GM23338 (cell line): Measurements from ENCODE around the gene ZNF581. TPM values are rescaled to one million over a fixed set of nuclear protein-coding genes. Genes with fewer than 3 reads are reported as not detected.

Source experiments
- ATAC-seq: fragments of 200-7000 bp; cut with Tn5 transposase; 3 replicates; pipeline ENCODE4 v1.9.1; 2020
- DNase-seq: peaks from one replicate; pipeline ENCODE4 v3.0.0-alpha.2; 2015; ENCODE audit warnings: low spot score
- H2AFZ ChIP-seq: fragments of 200-600 bp; sonication (generic); 2 replicates; pipeline ENCODE4 v1.8.0; 2016; ENCODE audit warnings: antibody characterized with exemption, mild to moderate bottlenecking, moderate library complexity
- H3F3A ChIP-seq: fragments of 200-600 bp; sonication (generic); replicated peaks from 2 replicates; pipeline ENCODE4 v1.8.0; 2017; ENCODE audit warnings: antibody characterized with exemption, mixed run types, low read depth
- H3K27ac ChIP-seq: fragments of 200-600 bp; sonication (generic); 2 replicates; pipeline ENCODE4 v1.6.1; 2016; ENCODE audit warnings: low read depth
- H3K27me3 ChIP-seq: fragments of 200-600 bp; sonication (generic); 2 replicates; pipeline ENCODE4 v1.8.0; 2016; ENCODE audit warnings: mild to moderate bottlenecking, mixed run types, moderate library complexity; ENCODE audit not compliant: insufficient read depth
- H3K36me3 ChIP-seq: fragments of 200-600 bp; sonication (generic); 2 replicates; pipeline ENCODE4 v1.8.0; 2016; ENCODE audit warnings: mild to moderate bottlenecking; ENCODE audit not compliant: insufficient read depth
- H3K4me1 ChIP-seq: fragments of 200-600 bp; sonication (generic); 2 replicates; pipeline ENCODE4 v1.8.0; 2016; ENCODE audit warnings: mild to moderate bottlenecking, moderate library complexity; ENCODE audit not compliant: insufficient read depth
- H3K4me2 ChIP-seq: fragments of 200-600 bp; sonication (generic); 2 replicates; pipeline ENCODE4 v1.7.1; 2017; ENCODE audit warnings: mixed run types
- H3K4me3 ChIP-seq: fragments of 200-600 bp; sonication (generic); 2 replicates; pipeline ENCODE4 v1.6.1; 2016; ENCODE audit warnings: mixed run types
- H3K79me2 ChIP-seq: fragments of 200-600 bp; sonication (generic); replicated peaks from 2 replicates; pipeline ENCODE4 v1.8.0; 2017; ENCODE audit warnings: mild to moderate bottlenecking; ENCODE audit not compliant: insufficient read depth
- H3K9me2 ChIP-seq: fragments of 200-600 bp; sonication (generic); 2 replicates; pipeline ENCODE4 v1.8.0; 2017; ENCODE audit not compliant: insufficient read depth
- H4K20me1 ChIP-seq: fragments of 200-600 bp; sonication (generic); replicated peaks from 2 replicates; pipeline ENCODE4 v1.8.0; 2017; ENCODE audit warnings: mild to moderate bottlenecking; ENCODE audit not compliant: insufficient read depth
- H3K27ac Mint-ChIP-seq: 2 replicates; pipeline ENCODE4 v1.8.0; 2020; ENCODE audit warnings: inconsistent platforms, mild to moderate bottlenecking, moderate library complexity, mixed read lengths
- H3K27me3 Mint-ChIP-seq: 3 replicates; pipeline ENCODE4 v1.8.0; 2022; ENCODE audit warnings: low read depth, mild to moderate bottlenecking, moderate library complexity, mixed read lengths, inconsistent platforms; ENCODE audit not compliant: insufficient read depth, poor library complexity
- H3K36me3 Mint-ChIP-seq: 3 replicates; pipeline ENCODE4 v1.8.0; 2021; ENCODE audit warnings: low read depth, mild to moderate bottlenecking, inconsistent platforms, moderate library complexity, mixed read lengths
- H3K4me1 Mint-ChIP-seq: 3 replicates; pipeline ENCODE4 v1.8.0; 2020; ENCODE audit warnings: mild to moderate bottlenecking, inconsistent platforms, mixed read lengths
- H3K4me3 Mint-ChIP-seq: 3 replicates; pipeline ENCODE4 v1.8.0; 2021; ENCODE audit warnings: moderate library complexity, mild to moderate bottlenecking, inconsistent platforms, mixed read lengths
- H3K9me3 Mint-ChIP-seq: 3 replicates; pipeline ENCODE4 v1.8.0; 2020; ENCODE audit warnings: moderate library complexity, mild to moderate bottlenecking, inconsistent platforms, mixed read lengths
- CREB1 ChIP-seq: fragments of 250-450 bp; sonication (Bioruptor Pico); IDR thresholded peaks from 2 replicates; pipeline ENCODE4 v1.5.0; 2020; ENCODE audit warnings: low read depth, mild to moderate bottlenecking, moderate library complexity
- ETS1 ChIP-seq: IDR thresholded peaks from 2 replicates; pipeline ENCODE4 v1.6.1; 2016; ENCODE audit warnings: antibody characterized with exemption
- EZH2phosphoT487 ChIP-seq: fragments of 200-600 bp; sonication (generic); IDR thresholded peaks from one replicate; pipeline ENCODE4 v1.8.1; 2018; ENCODE audit warnings: antibody characterized with exemption; ENCODE audit not compliant: unreplicated experiment
- JUNB ChIP-seq: IDR thresholded peaks from one replicate; pipeline ENCODE4 v1.6.1; 2016; ENCODE audit warnings: antibody characterized with exemption; ENCODE audit not compliant: unreplicated experiment
- NANOG ChIP-seq: IDR thresholded peaks from 2 replicates; pipeline ENCODE4 v1.6.1; 2016; ENCODE audit warnings: antibody characterized with exemption, borderline replicate concordance
- POLR2AphosphoS5 ChIP-seq: IDR thresholded peaks from 2 replicates; pipeline ENCODE4 v1.6.1; 2016; ENCODE audit warnings: antibody characterized with exemption, low read depth
- ZNF114 ChIP-seq: fragments of 250-450 bp; sonication (Bioruptor Pico); IDR thresholded peaks from 2 replicates; pipeline ENCODE4 v1.5.0; 2020; ENCODE audit warnings: mild to moderate bottlenecking, moderate library complexity
- ZNF331 ChIP-seq: fragments of 250-450 bp; sonication (Bioruptor Pico); IDR thresholded peaks from 2 replicates; pipeline ENCODE4 v1.5.0; 2020; ENCODE audit warnings: low read depth, mild to moderate bottlenecking, moderate library complexity
- polyA plus RNA-seq: library from polyadenylated mRNA; unstranded; fragments of >200 nt; fragmentation: Nextera tagmentation; extraction: Ambion mirVana; gene quantifications from 2 replicates; pipeline ENCODE4 v1.2.1, GENCODE V29; 2016
- total RNA-seq: library from RNA; depleted of rRNA; stranded (reverse); fragments of >200 nt; shearing (Covaris generic); gene quantifications from 2 replicates; pipeline ENCODE4 v1.2.3, GENCODE V29; 2014
- TF ChIP-seq, protein P1 (sequence below): IDR thresholded peaks from one replicate; pipeline ENCODE4 v1.6.1; 2018; ENCODE audit warnings: antibody characterized with exemption; ENCODE audit not compliant: unreplicated experiment
- TF ChIP-seq, protein P2 (sequence below), 2 experiments: fragments of 200-600 bp in 1 of 2; sonication (generic) in 1 of 2; conservative IDR thresholded peaks; 2 replicates each; pipeline versions ENCODE4 v1.5.1 to v1.6.1; 2016 to 2017; ENCODE audit warnings: antibody characterized with exemption in 2 of 2, low read depth in 2 of 2, mild to moderate bottlenecking in 2 of 2, moderate library complexity in 1 of 2

ZNF581 gene
- total and polyA plus RNA-seq, 2 experiments from 2014 or later = 48.5 to 87.6 TPM

- TF ChIP-seq, protein P1, sequence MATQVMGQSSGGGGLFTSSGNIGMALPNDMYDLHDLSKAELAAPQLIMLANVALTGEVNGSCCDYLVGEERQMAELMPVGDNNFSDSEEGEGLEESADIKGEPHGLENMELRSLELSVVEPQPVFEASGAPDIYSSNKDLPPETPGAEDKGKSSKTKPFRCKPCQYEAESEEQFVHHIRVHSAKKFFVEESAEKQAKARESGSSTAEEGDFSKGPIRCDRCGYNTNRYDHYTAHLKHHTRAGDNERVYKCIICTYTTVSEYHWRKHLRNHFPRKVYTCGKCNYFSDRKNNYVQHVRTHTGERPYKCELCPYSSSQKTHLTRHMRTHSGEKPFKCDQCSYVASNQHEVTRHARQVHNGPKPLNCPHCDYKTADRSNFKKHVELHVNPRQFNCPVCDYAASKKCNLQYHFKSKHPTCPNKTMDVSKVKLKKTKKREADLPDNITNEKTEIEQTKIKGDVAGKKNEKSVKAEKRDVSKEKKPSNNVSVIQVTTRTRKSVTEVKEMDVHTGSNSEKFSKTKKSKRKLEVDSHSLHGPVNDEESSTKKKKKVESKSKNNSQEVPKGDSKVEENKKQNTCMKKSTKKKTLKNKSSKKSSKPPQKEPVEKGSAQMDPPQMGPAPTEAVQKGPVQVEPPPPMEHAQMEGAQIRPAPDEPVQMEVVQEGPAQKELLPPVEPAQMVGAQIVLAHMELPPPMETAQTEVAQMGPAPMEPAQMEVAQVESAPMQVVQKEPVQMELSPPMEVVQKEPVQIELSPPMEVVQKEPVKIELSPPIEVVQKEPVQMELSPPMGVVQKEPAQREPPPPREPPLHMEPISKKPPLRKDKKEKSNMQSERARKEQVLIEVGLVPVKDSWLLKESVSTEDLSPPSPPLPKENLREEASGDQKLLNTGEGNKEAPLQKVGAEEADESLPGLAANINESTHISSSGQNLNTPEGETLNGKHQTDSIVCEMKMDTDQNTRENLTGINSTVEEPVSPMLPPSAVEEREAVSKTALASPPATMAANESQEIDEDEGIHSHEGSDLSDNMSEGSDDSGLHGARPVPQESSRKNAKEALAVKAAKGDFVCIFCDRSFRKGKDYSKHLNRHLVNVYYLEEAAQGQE = no peak
- TF ChIP-seq CREB1 (CRISPR knock-in tag) (no peak), JUNB (no peak), POLR2AphosphoS5 (no peak), ETS1 (no peak), ZNF114 (no peak), ZNF331 (no peak)
- TF ChIP-seq, protein P2, sequence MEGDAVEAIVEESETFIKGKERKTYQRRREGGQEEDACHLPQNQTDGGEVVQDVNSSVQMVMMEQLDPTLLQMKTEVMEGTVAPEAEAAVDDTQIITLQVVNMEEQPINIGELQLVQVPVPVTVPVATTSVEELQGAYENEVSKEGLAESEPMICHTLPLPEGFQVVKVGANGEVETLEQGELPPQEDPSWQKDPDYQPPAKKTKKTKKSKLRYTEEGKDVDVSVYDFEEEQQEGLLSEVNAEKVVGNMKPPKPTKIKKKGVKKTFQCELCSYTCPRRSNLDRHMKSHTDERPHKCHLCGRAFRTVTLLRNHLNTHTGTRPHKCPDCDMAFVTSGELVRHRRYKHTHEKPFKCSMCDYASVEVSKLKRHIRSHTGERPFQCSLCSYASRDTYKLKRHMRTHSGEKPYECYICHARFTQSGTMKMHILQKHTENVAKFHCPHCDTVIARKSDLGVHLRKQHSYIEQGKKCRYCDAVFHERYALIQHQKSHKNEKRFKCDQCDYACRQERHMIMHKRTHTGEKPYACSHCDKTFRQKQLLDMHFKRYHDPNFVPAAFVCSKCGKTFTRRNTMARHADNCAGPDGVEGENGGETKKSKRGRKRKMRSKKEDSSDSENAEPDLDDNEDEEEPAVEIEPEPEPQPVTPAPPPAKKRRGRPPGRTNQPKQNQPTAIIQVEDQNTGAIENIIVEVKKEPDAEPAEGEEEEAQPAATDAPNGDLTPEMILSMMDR (conservative IDR thresholded peaks at IDR 0.05; ENCODE audit: low read depth in 2 of 2) = no peak
These were observed 33.5 kb downstream of the ZNF581 start (continued) for GRCh38 chr19:55676889-55677505.

DNA sequence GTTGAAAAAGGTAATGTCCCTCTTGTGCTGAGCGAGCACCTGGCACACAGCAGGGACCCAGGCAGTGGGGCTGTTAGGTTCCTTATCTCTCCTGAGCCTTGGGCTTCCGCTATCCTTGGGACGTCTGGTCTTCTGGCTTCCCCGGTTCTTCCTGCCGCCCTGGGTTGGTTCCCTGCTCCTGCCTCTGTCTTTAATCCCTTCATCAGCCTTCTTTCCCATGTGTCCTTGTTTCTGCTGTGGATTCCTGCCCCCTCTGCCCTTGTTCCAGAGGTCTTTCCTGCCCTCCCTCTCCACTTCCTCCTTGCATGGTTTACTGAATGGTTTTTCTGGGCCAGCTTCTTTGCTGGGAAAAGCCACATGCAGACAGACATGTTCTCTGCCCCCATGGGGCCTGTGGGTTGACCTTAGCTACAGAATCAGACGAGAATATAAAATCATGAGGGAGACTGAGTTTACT lies 34.2 kb downstream of the ZNF581 start:
- Mint-ChIP-seq H3K27ac (no peak overlapping the region), H3K27me3 (peaks cover 15% of the 10 kb centered on the region), H3K4me1 (peaks cover 20% of the 10 kb centered on the region), H3K9me3 (peaks cover 4% of the 10 kb centered on the region; the same call in 2 of the 3 replicates), H3K36me3 (peaks cover 44% of the 10 kb centered on the region), H3K4me3 (no peak overlapping the region)
- Histone ChIP-seq H3K4me1 (peaks cover 24% of the 10 kb centered on the region), H3K36me3 (peaks cover 8% of the 10 kb centered on the region; the same call in 1 of the 2 replicates), H3K27me3 (no peaks in the 10 kb centered on the region), H3K9me2 (no peaks in the 10 kb centered on the region), H3K27ac (no peak overlapping the region), H3K79me2 (peaks cover 60% of the 10 kb centered on the region), H3F3A (peaks cover 21% of the 10 kb centered on the region; the same call in 1 of the 2 replicates), H2AFZ (no peak overlapping the region), H3K4me3 (no peak overlapping the region), H4K20me1 (peaks cover 46% of the 10 kb centered on the region), H3K4me2 (no peak overlapping the region)
- ATAC-seq = no peak
- DNase-seq = no peak
- TF ChIP-seq, protein P1 = no peak
- TF ChIP-seq ZNF114 (no peak), EZH2phosphoT487 (no peak), JUNB (no peak), CREB1 (CRISPR knock-in tag) (no peak), POLR2AphosphoS5 (no peak), NANOG (no peak)
- TF ChIP-seq, protein P2 (conservative IDR thresholded peaks at IDR 0.05; ENCODE audit: low read depth in 2 of 2) = no peak
